Keratinocyte (primary cell): ENCODE measurements around the gene ARID3C. TPM values are rescaled to one million over a fixed set of nuclear protein-coding genes. Genes with fewer than 3 reads are reported as not detected.

Experiments
- DNase-seq: peaks from one replicate; pipeline ENCODE4 v3.0.0-alpha.2; 2011; ENCODE audit warnings: low read depth, missing footprints, low spot score
- FAIRE-seq: peaks from 2 replicates; lab custom pipeline; 2011; peaks lifted over from hg19 to GRCh38; lab: Jason Lieb, UNC
- H2AFZ ChIP-seq: 2 replicates; pipeline ENCODE4 v1.6.0; 2012; ENCODE audit warnings: low read length, control low read depth, inconsistent platforms; ENCODE audit not compliant: control insufficient read depth
- H3K27ac ChIP-seq: 2 replicates; pipeline ENCODE4 v1.5.1; 2011; ENCODE audit warnings: low read length; ENCODE audit not compliant: control insufficient read depth, insufficient read depth
- H3K27me3 ChIP-seq: 3 replicates; pipeline ENCODE4 v1.6.0; 2011; ENCODE audit warnings: low read length; ENCODE audit not compliant: control insufficient read depth, insufficient read depth; ENCODE audit errors: extremely low read depth
- H3K36me3 ChIP-seq, 2 experiments: 2 replicates in 1 of 2; 3 replicates in 1 of 2; pipeline ENCODE4 v1.5.1; 2011; ENCODE audit warnings: low read length in 2 of 2, mild to moderate bottlenecking in 1 of 2; ENCODE audit not compliant: control insufficient read depth in 2 of 2, insufficient read depth in 2 of 2; ENCODE audit errors: extremely low read depth in 1 of 2
- H3K4me1 ChIP-seq: 3 replicates; pipeline ENCODE4 v1.5.1; 2011; ENCODE audit warnings: low read length; ENCODE audit not compliant: control insufficient read depth, insufficient read depth; ENCODE audit errors: extremely low read depth
- H3K4me2 ChIP-seq: 3 replicates; pipeline ENCODE4 v1.6.0; 2011; ENCODE audit warnings: low read depth, low read length; ENCODE audit not compliant: control insufficient read depth, insufficient read depth; ENCODE audit errors: extremely low read depth
- H3K4me3 ChIP-seq, 3 experiments: fragments of 200-600 bp in 1 of 3; sonication (generic) in 1 of 3; 2 replicates in 2 of 3; 3 replicates in 1 of 3; pipeline ENCODE4 v1.5.1; 2011 to 2016; ENCODE audit warnings: low read length in 3 of 3, mild to moderate bottlenecking in 3 of 3, control low read depth in 2 of 3, inconsistent platforms in 1 of 3, low read depth in 1 of 3, mixed read lengths in 1 of 3, mixed run types in 1 of 3, moderate library complexity in 1 of 3; ENCODE audit not compliant: control insufficient read depth in 2 of 3, insufficient read depth in 2 of 3; ENCODE audit errors: extremely low read depth in 1 of 3
- H3K79me2 ChIP-seq: 2 replicates; pipeline ENCODE4 v1.6.0; 2012; ENCODE audit warnings: low read length; ENCODE audit not compliant: control insufficient read depth, insufficient read depth
- H3K9ac ChIP-seq: 3 replicates; pipeline ENCODE4 v1.6.0; 2011; ENCODE audit warnings: low read length; ENCODE audit not compliant: control insufficient read depth, insufficient read depth; ENCODE audit errors: extremely low read depth
- H3K9me1 ChIP-seq: 3 replicates; pipeline ENCODE4 v1.6.0; 2011; ENCODE audit warnings: low read length; ENCODE audit not compliant: control insufficient read depth, insufficient read depth; ENCODE audit errors: extremely low read depth
- H3K9me3 ChIP-seq: 2 replicates; pipeline ENCODE4 v1.5.1; 2012; ENCODE audit warnings: low read depth, low read length; ENCODE audit not compliant: control insufficient read depth
- H4K20me1 ChIP-seq: 3 replicates; pipeline ENCODE4 v1.6.0; 2011; ENCODE audit warnings: low read length; ENCODE audit not compliant: control insufficient read depth, insufficient read depth; ENCODE audit errors: extremely low read depth
- CTCF ChIP-seq, 3 experiments: IDR thresholded peaks in 1 of 3; conservative IDR thresholded peaks in 1 of 3; optimal IDR thresholded peaks in 1 of 3; 2 replicates in 2 of 3; 3 replicates in 1 of 3; pipeline versions ENCODE3 to v1.5.1; 2011; ENCODE audit warnings: low read length in 3 of 3, mild to moderate bottlenecking in 3 of 3, moderate library complexity in 2 of 3, control low read depth in 1 of 3, inconsistent platforms in 1 of 3; ENCODE audit not compliant: insufficient read depth in 2 of 3; ENCODE audit errors: extremely low read depth in 1 of 3
- EZH2 ChIP-seq: IDR thresholded peaks from one replicate; pipeline ENCODE4 v1.6.1; 2012; ENCODE audit warnings: inconsistent platforms, mild to moderate bottlenecking, low read length, moderate library complexity
- dilution Hi-C: fragments of 300-500 bp; cut with MboI; formaldehyde crosslinking; loops from one replicate; pipeline ENCODE4 v1.7.0; 2020; ENCODE audit warnings: low sequenced_read_pairs; ENCODE audit not compliant: extremely low pct_ligation_motif_present
- polyA plus RNA-seq, 5 experiments: library from polyadenylated mRNA; depleted of rRNA in 3 of 5; stranded (reverse) in 3 of 5; stranded (forward) in 1 of 5; unstranded in 1 of 5; fragments of >200 nt; gene quantifications; 1 replicate in 1 of 5; 2 replicates in 3 of 5; 3 replicates in 1 of 5; pipeline versions ENCODE4 v1.2.1 to v1.2.3, GENCODE V29; 2011 to 2012; ENCODE audit warnings: missing spikeins in 2 of 5, low read depth in 1 of 5, low replicate concordance in 1 of 5

Gene ARID3C
- polyA plus RNA-seq, 1 donor (not counting 4 experiments of a cell fraction or from before 2014, with no cell fraction given): not detected

- peaks cover 6% of the 10 kb centered on the region for H3K79me2 ChIP-seq
- no peak overlapping the region for H3K4me3 ChIP-seq
- peaks cover 8% of the 10 kb centered on the region for H3K4me1 ChIP-seq
- H3K9me1 ChIP-seq: no peaks in the 10 kb centered on the region
- H4K20me1 ChIP-seq: peaks cover 2% of the 10 kb centered on the region
- H3K4me2 ChIP-seq: no peak overlapping the region
- TF ChIP-seq CTCF (optimal IDR thresholded peaks at IDR 0.05 in 1 of 3, IDR thresholded peaks at IDR 0.05 in 1 of 3, conservative IDR thresholded peaks at IDR 0.05 in 1 of 3; ENCODE audit: extremely low read depth in 1 of 3, insufficient read depth in 2 of 3, low read length in 3 of 3) (no peak), EZH2 (no peak)
- peak; percentile 44 for FAIRE-seq
- no peak overlapping the region for H3K27ac ChIP-seq
- DNase-seq: no peak
- no peak overlapping the region for H3K9ac ChIP-seq
- dilution Hi-C loops: no loop called here
- H3K9me3 ChIP-seq: no peaks in the 10 kb centered on the region
- peaks cover 42% of the 10 kb centered on the region for H3K27me3 ChIP-seq
- peaks cover 9 to 12% of the 10 kb centered on the region in 2 experiments for H3K36me3 ChIP-seq
- H2AFZ ChIP-seq: no peak overlapping the region
Observed at GRCh38 chr9:34630402-34631154, 1.7 kb upstream of the ARID3C start.

- Histone ChIP-seq H3K4me1 (peaks cover 5% of the 10 kb centered on the region), H4K20me1 (no peaks in the 10 kb centered on the region), H3K27ac (no peak overlapping the region), H3K79me2 (no peaks in the 10 kb centered on the region), H3K4me2 (peak overlapping the region; percentile 47), H3K9ac (no peak overlapping the region), H3K9me3 (no peaks in the 10 kb centered on the region), H3K4me3 (peak overlapping the region in 1 of 3 experiments; percentile 38), H2AFZ (no peak overlapping the region), H3K36me3 (peaks cover 0 to 1% of the 10 kb centered on the region in 2 experiments), H3K27me3 (peaks cover 47% of the 10 kb centered on the region), H3K9me1 (no peaks in the 10 kb centered on the region)
- DNase-seq (no peak), FAIRE-seq (no peak)
- TF ChIP-seq EZH2 (peak; percentile 43), CTCF (optimal IDR thresholded peaks at IDR 0.05 in 1 of 3, IDR thresholded peaks at IDR 0.05 in 1 of 3, conservative IDR thresholded peaks at IDR 0.05 in 1 of 3; ENCODE audit: extremely low read depth in 1 of 3, insufficient read depth in 2 of 3, low read length in 3 of 3) (no peak)
- dilution Hi-C loops: no loop called here
Observed at GRCh38 chr9:34629491-34629808, 584 bp upstream of the ARID3C start.
